Trophoblast cell (in vitro differentiated cells and primary cell): ENCODE measurements around the gene CEACAM16.

Source experiments
- DNase-seq, 2 donors: peaks; one replicate each; pipeline ENCODE4 v3.0.0-alpha.2; 2016
- H2AFZ ChIP-seq: 2 replicates; pipeline ENCODE4 v1.6.1; 2013; ENCODE audit warnings: low read length, moderate library complexity, mild to moderate bottlenecking; ENCODE audit not compliant: insufficient read depth, poor library complexity
- H2AK5ac ChIP-seq: 2 replicates; pipeline ENCODE4 v1.6.1; 2013; ENCODE audit warnings: mild to moderate bottlenecking, low read length
- H2BK120ac ChIP-seq: 2 replicates; pipeline ENCODE4 v1.6.1; 2013; ENCODE audit warnings: low read length, mild to moderate bottlenecking, moderate library complexity; ENCODE audit not compliant: insufficient read depth, poor library complexity
- H2BK12ac ChIP-seq: 2 replicates; pipeline ENCODE4 v1.6.1; 2013; ENCODE audit warnings: mild to moderate bottlenecking, low read length, moderate library complexity
- H2BK5ac ChIP-seq: 2 replicates; pipeline ENCODE4 v1.6.1; 2013; ENCODE audit warnings: low read length, low read depth, moderate library complexity, mild to moderate bottlenecking; ENCODE audit not compliant: poor library complexity
- H3K14ac ChIP-seq: 2 replicates; pipeline ENCODE4 v1.6.1; 2013; ENCODE audit warnings: mild to moderate bottlenecking, low read length
- H3K18ac ChIP-seq: 2 replicates; pipeline ENCODE4 v1.6.1; 2013; ENCODE audit warnings: mild to moderate bottlenecking, low read length
- H3K23ac ChIP-seq: 2 replicates; pipeline ENCODE4 v1.6.1; 2013; ENCODE audit warnings: low read length
- H3K27ac ChIP-seq: 2 replicates; pipeline ENCODE4 v1.5.1; 2013; ENCODE audit warnings: low read depth, mild to moderate bottlenecking, inconsistent platforms, low read length, moderate library complexity
- H3K27me3 ChIP-seq: 2 replicates; pipeline ENCODE4 v1.6.1; 2013; ENCODE audit warnings: inconsistent platforms, mild to moderate bottlenecking, low read length, moderate library complexity; ENCODE audit not compliant: insufficient read depth
- H3K36me3 ChIP-seq, 2 experiments: 1 replicate in 1 of 2; 2 replicates in 1 of 2; pipeline ENCODE4 v1.6.1; 2013; ENCODE audit warnings: low read length in 2 of 2, mild to moderate bottlenecking in 2 of 2, moderate library complexity in 1 of 2; ENCODE audit not compliant: insufficient read depth in 2 of 2, control insufficient read depth in 1 of 2
- H3K4ac ChIP-seq: 2 replicates; pipeline ENCODE4 v1.6.1; 2013; ENCODE audit warnings: low read depth, mild to moderate bottlenecking, low read length, moderate library complexity
- H3K4me1 ChIP-seq, 2 experiments: 1 replicate in 1 of 2; 2 replicates in 1 of 2; pipeline ENCODE4 v1.6.1; 2013; ENCODE audit warnings: low read length in 2 of 2, mild to moderate bottlenecking in 2 of 2, moderate library complexity in 1 of 2; ENCODE audit not compliant: insufficient read depth in 2 of 2, control insufficient read depth in 1 of 2
- H3K4me2 ChIP-seq: 2 replicates; pipeline ENCODE4 v1.6.1; 2013; ENCODE audit warnings: inconsistent platforms, mild to moderate bottlenecking, low read length, moderate library complexity
- H3K4me3 ChIP-seq: 2 replicates; pipeline ENCODE4 v1.5.1; 2013; ENCODE audit warnings: mild to moderate bottlenecking, low read depth, low read length, inconsistent platforms
- H3K79me1 ChIP-seq: one replicate; pipeline ENCODE4 v1.6.1; 2013; ENCODE audit warnings: low read length
- H3K79me2 ChIP-seq: 2 replicates; pipeline ENCODE4 v1.6.1; 2013; ENCODE audit warnings: low read length, mild to moderate bottlenecking; ENCODE audit not compliant: control insufficient read depth, insufficient read depth, poor library complexity
- H3K9ac ChIP-seq: 2 replicates; pipeline ENCODE4 v1.6.1; 2013; ENCODE audit warnings: mild to moderate bottlenecking, low read length
- H3K9me3 ChIP-seq: 2 replicates; pipeline ENCODE4 v1.6.1; 2013; ENCODE audit warnings: low read depth, mild to moderate bottlenecking, control low read depth, inconsistent platforms, low read length; ENCODE audit not compliant: insufficient read depth
- H4K12ac ChIP-seq: 2 replicates; pipeline ENCODE4 v1.6.1; 2013; ENCODE audit warnings: low read depth, mild to moderate bottlenecking, low read length, moderate library complexity
- H4K8ac ChIP-seq: 2 replicates; pipeline ENCODE4 v1.6.1; 2013; ENCODE audit warnings: low read depth, mild to moderate bottlenecking, low read length, moderate library complexity
- H4K91ac ChIP-seq: one replicate; pipeline ENCODE4 v1.6.1; 2013; ENCODE audit warnings: low read depth, mild to moderate bottlenecking, low read length, moderate library complexity
- WGBS: extraction: QIAGEN DNeasy Blood & Tissue Kit; methylation state at CpG from one replicate; pipeline ENCODE4 v1.1.7; 2013; ENCODE audit warnings: missing lambda C conversion rate; ENCODE audit not compliant: insufficient read length, insufficient coverage; ENCODE audit errors: extremely low coverage; 5-methylcytosine and 5-hydroxymethylcytosine counted together

The CEACAM16 gene

DNA sequence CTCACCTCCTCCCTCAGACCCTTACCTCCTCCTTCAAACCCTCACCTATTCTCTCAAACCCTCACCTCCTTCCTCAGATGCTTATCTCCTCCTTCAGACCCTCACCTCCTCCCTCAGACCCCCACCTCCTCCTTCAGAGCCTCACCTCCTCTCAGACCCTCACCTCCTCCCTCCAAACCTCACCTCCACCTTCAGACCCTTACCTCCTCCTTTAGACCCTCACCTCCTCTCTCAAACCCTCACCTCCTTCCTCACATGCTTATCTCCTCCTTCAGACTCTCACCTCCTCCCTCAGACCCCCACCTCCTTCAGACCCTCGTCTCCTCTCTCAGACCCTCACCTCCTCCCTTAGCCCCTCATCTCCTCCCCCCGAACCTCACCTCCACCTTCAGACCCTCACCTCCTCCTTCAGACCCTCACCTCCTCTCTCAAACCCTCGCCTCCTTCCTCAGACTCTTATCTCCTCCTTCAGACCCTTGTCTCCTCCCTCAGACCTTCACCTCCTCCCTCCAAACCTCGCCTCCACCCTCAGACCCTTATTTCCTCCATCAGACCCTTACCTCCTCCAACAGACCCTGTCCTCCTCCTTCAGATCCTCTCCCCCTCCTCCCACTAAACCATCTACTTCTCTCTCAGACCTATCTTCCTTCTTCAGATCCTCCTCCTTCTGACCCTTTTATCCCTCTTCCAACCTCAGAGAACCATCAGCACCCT, 47.1 kb downstream of the CEACAM16 start:
- H3K9ac ChIP-seq, result no peak overlapping the region
- peaks cover 6% of the 10 kb centered on the region for H3K27me3 ChIP-seq
- H3K18ac ChIP-seq, result no peak overlapping the region
- peak overlapping the region; percentile 9 for H2BK12ac ChIP-seq
- no peak overlapping the region for H3K4me2 ChIP-seq
- peak overlapping the region; percentile 24 for H2AK5ac ChIP-seq
- H3K4me1 ChIP-seq, result peaks cover 12 to 14% of the 10 kb centered on the region in 2 experiments
- peaks cover 4% of the 10 kb centered on the region for H3K79me1 ChIP-seq
- peaks cover 6% of the 10 kb centered on the region for H3K9me3 ChIP-seq
- no peak overlapping the region for H2BK5ac ChIP-seq
- H4K12ac ChIP-seq, result no peak overlapping the region
- no peak overlapping the region for H2BK120ac ChIP-seq
- H3K4me3 ChIP-seq, result no peak overlapping the region
- H3K14ac ChIP-seq, result no peak overlapping the region
- no peak overlapping the region for H3K23ac ChIP-seq
- H2AFZ ChIP-seq, result no peak overlapping the region
- no peak overlapping the region for H4K91ac ChIP-seq
- H3K27ac ChIP-seq, result no peak overlapping the region
- no peaks in the 10 kb centered on the region for H3K79me2 ChIP-seq
- DNase-seq, result no peak
- H4K8ac ChIP-seq, result no peak overlapping the region
- H3K4ac ChIP-seq, result no peak overlapping the region
- no CpG with 5 or more reads among the region's 4 CpGs for WGBS
- no peaks in the 10 kb centered on the region for H3K36me3 ChIP-seq

GRCh38 chr19:44746616-44746945, 47.6 kb downstream of the CEACAM16 start:
- H4K12ac ChIP-seq, result no peak overlapping the region
- H3K14ac ChIP-seq, result no peak overlapping the region
- H3K36me3 ChIP-seq, result no peaks in the 10 kb centered on the region
- peaks cover 4% of the 10 kb centered on the region for H3K79me1 ChIP-seq
- H4K8ac ChIP-seq, result no peak overlapping the region
- H3K9ac ChIP-seq, result no peak overlapping the region
- no peak overlapping the region for H2BK120ac ChIP-seq
- peaks cover 6% of the 10 kb centered on the region for H3K27me3 ChIP-seq
- no peak overlapping the region for H3K27ac ChIP-seq
- H3K18ac ChIP-seq, result no peak overlapping the region
- no peak for DNase-seq
- no CpG with 5 or more reads among the region's 5 CpGs for WGBS
- H3K4me2 ChIP-seq, result no peak overlapping the region
- no peak overlapping the region for H2BK5ac ChIP-seq
- no peak overlapping the region for H3K23ac ChIP-seq
- H2AK5ac ChIP-seq, result peak overlapping the region; percentile 24
- peak overlapping the region; percentile 48 for H2BK12ac ChIP-seq
- peaks cover 6% of the 10 kb centered on the region for H3K9me3 ChIP-seq
- peaks cover 12 to 14% of the 10 kb centered on the region in 2 experiments for H3K4me1 ChIP-seq
- H3K4me3 ChIP-seq, result no peak overlapping the region
- H3K79me2 ChIP-seq, result no peaks in the 10 kb centered on the region
- H3K4ac ChIP-seq, result no peak overlapping the region
- no peak overlapping the region for H2AFZ ChIP-seq
- no peak overlapping the region for H4K91ac ChIP-seq

GRCh38 chr19:44746946-44747738, 48.2 kb downstream of the CEACAM16 start:
- Histone ChIP-seq H3K14ac (no peak overlapping the region), H3K27ac (no peak overlapping the region), H3K23ac (no peak overlapping the region), H4K91ac (peak overlapping the region; percentile 36), H3K4me1 (peaks cover 8 to 9% of the 10 kb centered on the region in 2 experiments), H3K4me2 (peak overlapping the region; percentile 80), H4K12ac (peak overlapping the region; percentile 39), H2BK12ac (peak overlapping the region; percentile 48), H2AK5ac (no peak overlapping the region), H3K79me2 (no peaks in the 10 kb centered on the region), H2BK120ac (peak overlapping the region; percentile 39), H3K18ac (peak overlapping the region; percentile 38), H3K4ac (no peak overlapping the region), H2AFZ (peak overlapping the region; percentile 56), H3K9ac (no peak overlapping the region), H3K36me3 (no peaks in the 10 kb centered on the region), H3K79me1 (no peaks in the 10 kb centered on the region), H3K27me3 (peaks cover 6% of the 10 kb centered on the region), H4K8ac (no peak overlapping the region), H2BK5ac (no peak overlapping the region), H3K9me3 (peaks cover 6% of the 10 kb centered on the region), H3K4me3 (no peak overlapping the region)
- no CpG with 5 or more reads among the region's 34 CpGs for WGBS
- peak; percentile 86 to 91 for DNase-seq

- Histone ChIP-seq H3K9me3 (peaks cover 6% of the 10 kb centered on the region), H3K4me3 (no peak overlapping the region), H3K27ac (no peak overlapping the region), H2BK5ac (peak overlapping the region; percentile 29), H2BK12ac (no peak overlapping the region), H4K12ac (no peak overlapping the region), H4K91ac (peak overlapping the region; percentile 53), H3K4me1 (peaks cover 4 to 5% of the 10 kb centered on the region in 2 experiments), H3K27me3 (peaks cover 6% of the 10 kb centered on the region), H2AFZ (peak overlapping the region; percentile 19), H3K23ac (no peak overlapping the region), H3K79me1 (no peaks in the 10 kb centered on the region), H3K4ac (no peak overlapping the region), H2AK5ac (no peak overlapping the region), H3K14ac (no peak overlapping the region), H4K8ac (peak overlapping the region; percentile 5), H3K9ac (no peak overlapping the region), H3K79me2 (no peaks in the 10 kb centered on the region), H3K18ac (no peak overlapping the region), H3K4me2 (peak overlapping the region; percentile 80), H2BK120ac (no peak overlapping the region), H3K36me3 (no peaks in the 10 kb centered on the region)
- DNase-seq, result peak; percentile 40 to 68
- WGBS, result no CpG with 5 or more reads among the region's 26 CpGs
Observed at GRCh38 chr19:44747739-44748425, 48.9 kb downstream of the CEACAM16 start.
